GM12878 (cell line): ENCODE measurements around the gene MRPS35. TPM values are rescaled to one million over a fixed set of nuclear protein-coding genes. Genes with fewer than 3 reads are reported as not detected.
A peak's percentile ranks its signal among the peaks of the same experiment; 100 is the strongest.

Experiments used
- ATF3 ChIP-seq: IDR thresholded peaks from 2 replicates; pipeline ENCODE4 v1.6.1; 2011; ENCODE audit warnings: low read depth, mild to moderate bottlenecking, low read length, moderate library complexity, borderline replicate concordance; ENCODE audit errors: extremely low read depth
- ATF7 ChIP-seq: fragments of 450-650 bp; IDR thresholded peaks from 2 replicates; pipeline ENCODE4 v1.6.1; 2016; ENCODE audit warnings: low read depth, mild to moderate bottlenecking
- BCL3 ChIP-seq: IDR thresholded peaks from 2 replicates; pipeline ENCODE4 v1.6.1; 2011; ENCODE audit warnings: borderline replicate concordance, low read depth, mild to moderate bottlenecking, moderate library complexity, low read length; ENCODE audit not compliant: insufficient read depth, poor library complexity, severe bottlenecking
- BMI1 ChIP-seq: fragments of 450-650 bp; IDR thresholded peaks from 2 replicates; pipeline ENCODE4 v1.6.1; 2016; ENCODE audit warnings: mild to moderate bottlenecking, moderate library complexity, borderline replicate concordance
- CBX5 ChIP-seq: sonication (generic); IDR thresholded peaks from 2 replicates; pipeline ENCODE4 v1.6.1; 2016; ENCODE audit warnings: low read depth, moderate library complexity, mild to moderate bottlenecking, inconsistent platforms
- CHD1 ChIP-seq: IDR thresholded peaks from 2 replicates; pipeline ENCODE4 v1.6.1; 2012; ENCODE audit warnings: low read depth, low read length, improper control_type of control experiment
- CHD4 ChIP-seq: fragments of 200-600 bp; sonication (generic); IDR thresholded peaks from 2 replicates; pipeline ENCODE4 v1.6.1; 2016; ENCODE audit warnings: mild to moderate bottlenecking
- CREB1 ChIP-seq: IDR thresholded peaks from 2 replicates; pipeline ENCODE4 v1.6.1; 2012; ENCODE audit warnings: low read depth, mild to moderate bottlenecking, inconsistent platforms
- CREM ChIP-seq: IDR thresholded peaks from 2 replicates; pipeline ENCODE4 v1.6.1; 2014; ENCODE audit warnings: antibody characterized with exemption, low read depth
- EED ChIP-seq: sonication (generic); IDR thresholded peaks from 2 replicates; pipeline ENCODE4 v1.6.1; 2016; ENCODE audit warnings: antibody characterized with exemption, low read depth
- GABPA ChIP-seq: IDR thresholded peaks from 2 replicates; pipeline ENCODE4 v1.6.1; 2014; ENCODE audit warnings: antibody characterized with exemption, low read depth, mild to moderate bottlenecking, inconsistent platforms
- HDAC6 ChIP-seq: fragments of 200-600 bp; sonication (generic); IDR thresholded peaks from one replicate; pipeline ENCODE4 v1.8.0; 2017; ENCODE audit warnings: antibody characterized with exemption; ENCODE audit not compliant: unreplicated experiment
- IKZF1 ChIP-seq: fragments of 450-650 bp; conservative IDR thresholded peaks from 2 replicates; pipeline ENCODE4 v1.6.1; 2017; ENCODE audit warnings: antibody characterized with exemption, mild to moderate bottlenecking
- IRF4 ChIP-seq: IDR thresholded peaks from 2 replicates; pipeline ENCODE4 v1.6.1; 2011; ENCODE audit warnings: low read depth, low read length
- JUNB ChIP-seq: IDR thresholded peaks from 2 replicates; pipeline ENCODE4 v1.6.1; 2016; ENCODE audit warnings: antibody characterized with exemption, mild to moderate bottlenecking
- NR2C1 ChIP-seq: fragments of 450-650 bp; IDR thresholded peaks from 2 replicates; pipeline ENCODE4 v1.6.1; 2017; ENCODE audit warnings: antibody characterized with exemption, mild to moderate bottlenecking, moderate library complexity
- PBX3 ChIP-seq: IDR thresholded peaks from 2 replicates; pipeline ENCODE4 v1.6.1; 2011; ENCODE audit warnings: mild to moderate bottlenecking, low read depth, low read length, moderate library complexity; ENCODE audit not compliant: insufficient replicate concordance
- RAD21 ChIP-seq: IDR thresholded peaks from 2 replicates; pipeline ENCODE4 v1.6.1; 2011; ENCODE audit warnings: mild to moderate bottlenecking, low read depth, low read length, moderate library complexity; ENCODE audit not compliant: insufficient read depth
- RUNX3 ChIP-seq: IDR thresholded peaks from 2 replicates; pipeline ENCODE4 v1.6.1; 2012; ENCODE audit warnings: low read length, inconsistent platforms
- SIN3A ChIP-seq: IDR thresholded peaks from 2 replicates; pipeline ENCODE4 v1.6.1; 2012; ENCODE audit warnings: low read depth, low read length, improper control_type of control experiment
- SMARCA5 ChIP-seq: fragments of 450-650 bp; IDR thresholded peaks from 2 replicates; pipeline ENCODE4 v1.6.1; 2017; ENCODE audit warnings: mild to moderate bottlenecking
- ZNF592 ChIP-seq: fragments of 450-650 bp; IDR thresholded peaks from 2 replicates; pipeline ENCODE4 v1.6.1; 2017; ENCODE audit warnings: mild to moderate bottlenecking, moderate library complexity
- polyA plus RNA-seq, 11 experiments: library from polyadenylated mRNA; depleted of rRNA in 4 of 11; unstranded in 6 of 11; stranded (reverse) in 5 of 11; fragments of >200 nt; fragmentation: Nextera tagmentation in 4 of 11; fragmentation: Illumina TruSeq in 1 of 11; extraction: Ambion mirVana in 4 of 11; extraction: Trizol in 1 of 11; gene quantifications; 1 replicate in 1 of 11; 2 replicates in 10 of 11; pipeline versions ENCODE4 v1.2.1 to v1.2.3, GENCODE V29; 2011 to 2016; ENCODE audit warnings: inconsistent platforms in 2 of 11, missing spikeins in 2 of 11, low read depth in 1 of 11
- total RNA-seq, 4 experiments: library from RNA; depleted of rRNA in 3 of 4; stranded (reverse); fragments of >200 nt in 3 of 4; fragmentation: Illumina TruSeq in 1 of 4; extraction: Trizol in 1 of 4; gene quantifications; 2 replicates each; pipeline versions ENCODE4 v1.2.1 to v1.2.3, GENCODE V29; 2013 to 2021

MRPS35 gene
- total and polyA plus RNA-seq, 10 of the 15 experiments (the other 5 are each of a cell fraction or from before 2014, with no cell fraction given) = 45.7 to 111 (median 67.1) TPM

- TF ChIP-seq ZNF592 (no peak), IRF4 (no peak), CBX5 (no peak), JUNB (peak; percentile 33; the same call in 1 of the 2 replicates), EED (peak; percentile 28; the same call in 1 of the 2 replicates), ATF3 (no peak), PBX3 (no peak), ATF7 (peak; percentile 93), RUNX3 (no peak), BCL3 (no peak), RAD21 (no peak), CREB1 (peak; percentile 65; the same call in 1 of the 2 replicates), HDAC6 (no peak), CHD4 (no peak), GABPA (no peak), SIN3A (no peak), SMARCA5 (no peak), NR2C1 (no peak), IKZF1 (no peak), CHD1 (no peak), CREM (0 out of 2 replicates have a peak, but pooled peaks have one; percentile 42), BMI1 (no peak)
Measured at GRCh38 chr12:27785882-27786570, 75.4 kb downstream of the MRPS35 start (continued).
